ENCODE data around the gene MGAT4A.
"Not testable (repeated sequence)": the region's sequence is repeated elsewhere in the genome, so short reads cannot be mapped to it uniquely, and the experiment has no call there.

The MGAT4A gene

DNA sequence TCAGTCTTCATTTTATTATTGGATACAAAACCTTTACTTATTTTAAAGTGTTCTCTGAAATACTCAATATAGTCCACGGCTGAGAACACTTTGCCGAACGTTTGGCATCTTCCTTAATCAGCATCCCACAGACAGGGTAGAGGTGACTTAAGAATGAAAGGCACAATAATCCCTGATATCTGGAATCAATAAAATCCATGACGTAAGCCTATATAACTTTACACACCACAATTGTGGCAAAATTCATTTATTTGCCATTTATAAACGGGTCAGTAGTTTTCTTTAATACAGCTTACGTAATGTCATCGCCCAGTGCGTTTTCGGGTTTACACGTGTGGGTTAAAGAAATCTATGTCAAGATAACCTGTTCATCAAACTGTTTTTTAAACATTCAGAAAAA is 1.3 kb downstream of the MGAT4A start:
- no peak overlapping the region; the same call in 1 of the 2 replicates for H3K4me3 ChIP-seq (ENCODE audit: low read length)
- TF ChIP-seq ZNF274 (IDR thresholded peaks at IDR 0.05; ENCODE audit: low read depth, low read length): no peak

DNA sequence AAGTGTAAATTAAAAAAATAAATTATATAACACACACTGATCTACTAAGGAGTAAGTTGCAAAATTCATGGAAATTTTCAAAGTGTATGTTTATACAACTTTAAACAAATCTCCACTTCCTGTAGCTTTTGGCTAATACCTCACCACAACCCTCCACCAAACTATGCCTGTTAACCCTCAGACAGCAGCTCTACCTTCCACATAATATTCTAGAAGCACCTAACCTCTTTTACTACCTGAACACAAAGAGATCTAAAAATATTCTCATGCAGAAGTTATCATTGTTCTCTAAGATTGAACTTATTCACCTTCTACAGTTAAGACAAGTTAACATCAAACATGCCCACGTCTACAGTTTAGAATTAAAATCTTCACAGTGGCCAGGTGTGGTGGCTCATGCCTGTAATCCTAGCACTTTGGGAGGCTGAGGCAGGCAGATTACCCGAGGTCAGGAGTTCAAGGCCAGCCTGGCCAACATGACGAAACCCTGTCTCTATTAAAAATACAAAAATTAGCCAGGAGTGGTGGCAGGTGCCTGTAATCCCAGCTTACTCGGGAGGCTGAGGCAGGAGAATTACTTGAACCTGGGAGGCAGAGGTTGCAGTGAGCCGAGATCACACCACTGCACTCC is 2.7 kb downstream of the MGAT4A start:
- not testable (repeated sequence) for H3K4me3 ChIP-seq (ENCODE audit: low read length)

DNA sequence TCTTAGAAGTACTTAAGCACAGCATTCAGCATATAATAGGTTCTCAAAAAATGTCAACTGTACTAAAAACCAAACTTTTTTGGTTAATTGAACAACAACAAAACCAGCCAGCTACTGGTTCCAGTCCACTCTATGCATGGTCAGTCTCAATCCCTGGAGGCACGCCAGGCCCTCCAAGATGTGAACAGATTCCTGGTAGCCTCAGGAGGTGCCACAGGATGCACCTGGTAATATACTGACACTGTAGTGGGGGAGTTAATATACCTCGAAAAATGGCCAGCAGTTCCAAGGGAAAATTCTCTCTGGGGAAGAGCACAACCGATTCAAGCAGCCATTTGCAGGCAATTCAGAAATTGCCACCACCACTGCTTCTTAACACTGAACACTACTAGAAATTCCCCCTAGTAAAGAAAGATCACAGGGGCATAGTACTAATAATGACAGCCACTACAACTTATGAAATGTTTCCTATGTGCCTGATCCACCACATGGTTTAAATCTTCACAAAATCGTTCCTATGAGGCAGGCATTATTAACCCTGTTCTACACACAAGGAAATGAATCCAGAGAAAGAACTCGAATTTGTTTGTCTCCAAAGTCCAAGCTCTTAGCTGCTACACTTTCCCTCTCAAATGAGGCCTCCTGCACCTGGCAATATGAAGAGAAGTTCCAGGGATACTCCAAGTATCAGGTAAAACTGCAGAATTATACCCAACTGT is 3.4 kb downstream of the MGAT4A start:
- no peak overlapping the region for H3K4me3 ChIP-seq (ENCODE audit: low read length)
- no peak for TF ChIP-seq ZNF274 (IDR thresholded peaks at IDR 0.05; ENCODE audit: low read depth, low read length)

DNA sequence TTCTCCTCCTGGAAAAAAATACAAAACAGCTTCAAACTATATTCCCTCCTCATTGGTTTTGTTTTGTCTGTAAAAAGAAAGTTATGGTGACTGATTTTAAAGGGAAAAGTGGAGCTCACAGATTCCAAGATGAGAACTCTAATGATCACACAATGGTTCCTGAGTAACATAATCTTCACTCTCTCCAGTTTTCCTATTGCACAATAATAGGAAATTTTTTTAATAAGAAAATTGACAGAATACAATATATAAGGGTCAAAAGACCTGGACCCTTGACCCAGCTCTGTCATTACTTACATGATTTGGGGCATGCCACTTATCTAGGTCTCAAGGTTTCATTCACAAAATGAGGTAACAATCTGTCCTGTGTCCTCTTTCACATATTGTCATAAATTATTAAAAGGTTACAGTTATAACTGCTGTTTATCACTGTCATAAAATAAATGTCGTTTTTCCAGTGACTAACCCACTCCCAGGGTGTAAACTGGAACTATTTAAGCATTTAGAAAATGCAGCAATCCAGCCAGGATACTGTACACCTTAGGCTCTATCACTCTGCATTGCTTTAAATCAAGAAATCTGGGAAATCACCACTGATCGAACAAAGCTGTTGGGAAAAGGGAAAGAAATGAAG is 4.1 kb downstream of the MGAT4A start:
- no peak overlapping the region for H3K4me3 ChIP-seq (ENCODE audit: low read length)
- no peak for TF ChIP-seq ZNF274 (IDR thresholded peaks at IDR 0.05; ENCODE audit: low read depth, low read length)

DNA sequence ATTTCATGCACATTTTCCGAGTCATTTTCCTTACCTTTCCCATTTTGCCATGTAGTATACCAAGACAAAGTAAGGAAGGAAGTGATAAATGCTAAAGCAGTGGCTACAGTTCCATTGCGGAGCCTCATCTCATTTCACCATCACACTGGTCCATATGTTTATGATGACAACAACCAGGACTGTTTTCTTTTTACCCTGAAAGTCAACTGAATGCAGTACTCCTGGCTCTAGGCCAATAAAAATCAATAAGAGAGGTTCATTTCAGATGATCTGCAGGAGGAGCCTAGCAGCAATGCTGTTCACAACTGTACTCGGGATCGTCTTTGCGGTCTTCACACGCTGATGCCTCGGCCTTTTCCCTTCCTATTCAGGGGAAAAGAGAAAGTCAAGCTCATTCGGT is 4.7 kb downstream of the MGAT4A start:
- no peak for TF ChIP-seq ZNF274 (IDR thresholded peaks at IDR 0.05; ENCODE audit: low read depth, low read length)
- H3K4me3 ChIP-seq (ENCODE audit: low read length): no peak overlapping the region

DNA sequence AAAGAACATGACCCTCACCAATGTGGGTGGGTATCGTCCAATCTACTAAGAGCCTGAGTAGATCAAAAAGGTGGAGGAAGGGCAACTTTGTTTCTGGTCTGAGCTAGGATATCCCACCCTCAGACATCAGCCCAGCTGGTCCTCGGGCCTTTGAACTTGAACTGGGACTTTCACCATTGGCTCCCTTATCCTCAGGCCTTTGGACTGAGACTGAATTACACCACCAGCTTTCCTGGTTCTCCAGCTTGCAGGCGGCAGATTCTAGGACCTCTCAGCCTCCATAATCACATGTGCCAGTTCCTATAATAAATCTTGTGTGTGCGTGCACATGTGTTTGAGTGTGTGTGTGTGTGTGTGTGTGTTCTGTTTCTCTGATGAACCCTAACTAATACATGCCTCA is 10.6 kb downstream of the MGAT4A start:
- no peak overlapping the region for H3K4me3 ChIP-seq (ENCODE audit: low read length)
- no peak for TF ChIP-seq ZNF274 (IDR thresholded peaks at IDR 0.05; ENCODE audit: low read depth, low read length)

DNA sequence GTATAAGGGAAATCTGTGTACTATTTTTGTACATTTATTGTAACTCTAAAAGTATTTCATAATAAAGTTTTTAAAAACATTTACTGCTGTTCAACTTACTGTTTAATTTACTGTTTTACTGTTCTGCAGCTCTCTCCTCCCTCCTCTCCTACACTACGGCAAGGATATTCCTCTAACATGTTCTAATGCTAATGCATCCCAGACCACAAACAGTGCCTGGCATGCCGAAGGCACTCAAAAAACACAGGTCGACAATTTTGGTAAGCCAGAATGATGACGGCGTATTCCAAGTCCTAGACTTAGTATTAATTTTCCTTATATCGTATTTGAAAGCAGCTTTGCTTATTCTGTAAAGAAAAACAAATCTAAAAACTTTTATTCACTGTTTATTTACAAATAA is 13.3 kb downstream of the MGAT4A start:
- no peak for TF ChIP-seq ZNF274 (IDR thresholded peaks at IDR 0.05; ENCODE audit: low read depth, low read length)
- no peak overlapping the region for H3K4me3 ChIP-seq (ENCODE audit: low read length)

DNA sequence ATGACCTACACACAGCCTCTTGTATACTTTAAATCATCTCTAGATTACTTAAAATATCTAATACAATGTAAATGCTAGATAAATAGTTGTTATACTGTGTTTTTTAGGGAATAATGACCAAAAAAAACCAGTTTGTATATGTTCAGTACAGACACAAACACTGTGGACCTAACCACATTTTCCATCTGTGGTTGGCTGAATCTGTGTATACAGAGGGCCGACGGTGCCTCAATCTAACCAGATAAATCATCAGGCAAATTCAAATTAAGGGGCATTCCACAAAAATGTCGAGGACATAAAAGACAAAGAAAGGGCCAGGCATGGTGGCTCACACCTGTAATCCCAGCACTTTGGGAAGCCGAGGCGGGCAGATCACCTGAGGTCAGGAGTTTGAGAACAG is 14.1 kb downstream of the MGAT4A start:
- no peak for TF ChIP-seq ZNF274 (IDR thresholded peaks at IDR 0.05; ENCODE audit: low read depth, low read length)
- H3K4me3 ChIP-seq (ENCODE audit: low read length): no peak overlapping the region

DNA sequence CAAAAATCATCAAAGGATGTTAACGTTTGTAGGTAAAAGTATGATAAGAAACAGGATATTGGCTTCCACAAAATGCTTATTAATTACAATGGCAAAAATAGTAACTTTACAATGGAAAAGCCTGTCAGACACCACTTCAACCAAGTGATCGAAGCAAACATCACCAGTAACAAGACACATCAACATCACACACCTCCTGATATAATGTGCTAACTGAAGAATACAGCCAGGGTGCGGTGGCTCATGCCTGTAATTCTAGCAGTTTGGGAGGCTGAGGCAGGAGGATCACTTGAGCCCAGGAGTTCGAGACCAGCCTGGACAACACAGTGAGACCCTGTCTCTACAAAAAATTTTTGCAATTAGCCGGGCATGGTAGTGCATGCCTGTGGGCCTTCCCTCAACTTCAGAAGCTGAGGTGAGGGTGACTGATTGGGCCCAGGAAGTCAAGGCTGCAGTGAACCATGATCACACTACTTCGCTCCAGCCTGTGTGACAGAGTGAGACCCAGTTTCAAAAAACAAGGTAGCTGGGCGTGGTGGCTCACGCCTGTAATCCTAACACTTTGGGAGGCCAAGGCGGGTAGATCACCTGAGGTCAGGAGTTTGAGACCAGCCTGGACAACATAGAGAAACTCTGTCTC is 15.0 kb downstream of the MGAT4A start:
- TF ChIP-seq ZNF274 (IDR thresholded peaks at IDR 0.05; ENCODE audit: low read depth, low read length): no peak
- H3K4me3 ChIP-seq (ENCODE audit: low read length): no peak overlapping the region

DNA sequence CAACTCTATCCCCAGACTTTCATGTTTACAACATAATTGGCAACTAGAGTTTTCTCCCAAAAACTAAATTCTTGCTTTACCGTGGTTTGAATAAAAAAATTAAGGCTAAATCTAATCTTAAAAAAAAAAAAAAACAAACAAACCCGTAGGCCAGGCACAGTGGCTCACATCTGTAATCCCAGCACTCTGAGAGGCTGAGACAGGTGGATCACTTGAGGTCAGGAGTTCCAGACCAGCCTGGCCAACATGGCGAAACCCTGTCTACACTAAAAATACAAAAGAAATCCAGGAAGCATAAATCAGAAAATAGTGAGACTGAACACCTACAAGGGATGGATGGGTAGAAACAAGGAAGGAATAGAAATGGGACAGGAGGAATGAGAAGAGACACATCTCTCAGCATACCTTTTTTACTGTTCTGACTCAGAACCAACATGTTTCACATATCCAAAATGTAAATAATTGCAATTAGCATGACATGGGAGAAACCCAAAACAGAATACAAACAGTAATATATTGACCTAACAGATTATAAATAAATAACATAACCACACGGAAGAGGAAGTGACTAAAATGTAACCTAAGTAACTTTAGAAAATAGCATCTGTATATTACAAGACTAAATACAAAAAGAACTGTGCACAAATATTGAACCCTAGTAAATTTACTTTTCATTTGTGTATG is 17.5 kb downstream of the MGAT4A start:
- H3K4me3 ChIP-seq (ENCODE audit: low read length): no peak overlapping the region; the same call in 1 of the 2 replicates
- TF ChIP-seq ZNF274 (IDR thresholded peaks at IDR 0.05; ENCODE audit: low read depth, low read length): no peak

DNA sequence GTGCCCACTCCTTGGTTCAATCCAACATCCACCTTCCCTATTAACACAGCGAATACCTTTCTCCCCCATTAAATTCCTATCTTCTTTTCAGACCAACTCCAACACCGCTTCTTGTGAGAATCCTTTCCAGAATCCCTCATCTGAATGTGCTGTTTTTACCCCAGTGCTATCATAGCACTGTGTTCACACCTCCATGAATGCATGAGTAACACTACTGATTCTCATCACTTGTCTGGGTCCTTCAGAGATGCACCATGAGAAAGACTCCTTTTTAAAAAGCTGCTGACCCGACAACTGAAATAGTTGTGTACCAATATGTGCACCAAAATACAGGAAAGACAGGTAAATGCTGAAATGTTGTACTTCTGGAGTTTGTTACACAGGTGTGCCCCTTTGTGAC is 18.8 kb downstream of the MGAT4A start:
- no peak for TF ChIP-seq ZNF274 (IDR thresholded peaks at IDR 0.05; ENCODE audit: low read depth, low read length)
- H3K4me3 ChIP-seq (ENCODE audit: low read length): no peak overlapping the region

DNA sequence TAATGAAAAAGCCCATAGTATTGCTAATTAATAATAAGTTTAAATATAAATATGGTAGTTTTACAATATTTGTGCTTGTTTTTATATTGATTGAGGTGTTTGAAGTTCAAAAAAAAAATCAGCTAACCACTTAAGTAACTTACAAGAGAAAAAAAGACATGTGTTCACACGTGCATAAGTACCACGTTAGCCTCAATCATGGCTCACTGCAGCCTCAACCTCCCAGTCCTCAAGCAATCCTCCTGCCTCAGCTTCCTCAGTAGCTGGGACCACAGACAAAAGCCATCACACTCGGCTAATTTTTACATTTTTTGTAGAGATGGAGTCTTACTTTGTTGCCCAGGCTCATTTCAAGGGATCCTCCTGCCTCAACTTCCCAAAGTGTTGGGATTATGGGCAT is 19.4 kb downstream of the MGAT4A start:
- no peak for TF ChIP-seq ZNF274 (IDR thresholded peaks at IDR 0.05; ENCODE audit: low read depth, low read length)

DNA sequence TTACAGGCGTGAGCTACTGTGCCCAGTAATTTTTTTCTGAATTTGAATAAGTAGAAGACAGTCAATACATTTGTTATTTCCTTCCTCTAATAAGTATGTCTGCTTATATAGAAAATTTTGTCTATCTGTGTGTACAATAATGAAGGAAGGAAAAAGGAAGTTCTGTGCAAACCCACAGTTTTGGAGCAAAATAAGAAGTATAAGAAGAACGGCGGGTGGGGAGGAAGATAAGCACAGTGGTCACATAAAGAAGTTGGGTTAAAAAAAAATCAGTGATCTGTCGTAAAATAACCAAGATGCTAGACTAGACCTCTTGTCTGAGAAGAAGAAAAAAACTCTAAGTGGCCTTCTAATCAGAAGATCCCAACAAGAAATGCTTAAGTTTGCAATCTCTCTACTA is 20.2 kb downstream of the MGAT4A start:
- TF ChIP-seq ZNF274 (IDR thresholded peaks at IDR 0.05; ENCODE audit: low read depth, low read length): no peak
- H3K4me3 ChIP-seq (ENCODE audit: low read length): no peak overlapping the region

More for the DNA sequence above, 19.4 kb downstream of the MGAT4A start:
- H3K4me3 ChIP-seq (ENCODE audit: low read length): no peak overlapping the region

DNA sequence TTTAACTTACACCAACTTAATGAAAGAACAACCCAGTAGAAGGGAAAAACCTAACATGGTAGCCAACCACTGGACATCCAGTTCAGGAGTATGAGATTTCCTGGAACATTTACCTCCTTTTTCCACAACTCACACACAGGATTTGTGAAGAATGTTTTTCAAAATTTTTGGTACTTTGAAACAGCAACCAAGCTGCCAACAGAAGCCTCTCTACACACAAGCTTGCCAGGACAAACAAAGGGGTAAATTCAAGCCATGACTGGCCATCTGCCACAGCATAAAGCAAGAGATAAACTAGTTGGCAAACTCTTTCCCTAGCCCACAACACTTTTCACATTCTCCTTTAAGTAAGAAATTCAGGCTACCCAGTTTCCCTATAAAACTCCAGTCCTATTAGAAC is 21.4 kb downstream of the MGAT4A start:
- H3K4me3 ChIP-seq (ENCODE audit: low read length): no peak overlapping the region
- no peak for TF ChIP-seq ZNF274 (IDR thresholded peaks at IDR 0.05; ENCODE audit: low read depth, low read length)

All from GM08714 (cell line).